B cell (primary cell): Measurements from ENCODE around the gene ATG13. TPM values are rescaled to one million over a fixed set of nuclear protein-coding genes. Genes with fewer than 3 reads are reported as not detected.

ENCODE experiments used
- ATAC-seq: fragments of 200-7000 bp; cut with Tn5 transposase; one replicate; pipeline ENCODE4 v1.10.0; 2021; ENCODE audit warnings: low read depth, mild to moderate bottlenecking, moderate number of reproducible peaks, moderate library complexity
- CTCF ChIA-PET: fragments of 350-600 bp; sonication (Branson Sonifier 250); formaldehyde crosslinking; loops from one replicate; lab custom pipeline; 2021; ENCODE audit warnings: antibody characterized with exemption, inconsistent platforms; lab: Charles Lee
- POLR2A ChIA-PET: fragments of 350-600 bp; sonication (Branson Sonifier 250); formaldehyde crosslinking; loops from one replicate; lab custom pipeline; 2021; ENCODE audit warnings: antibody characterized with exemption; lab: Charles Lee
- DNase-seq: peaks from one replicate; pipeline ENCODE4 v3.0.0; 2013
- H2AFZ ChIP-seq: 2 replicates; pipeline ENCODE4 v1.6.1; 2012; ENCODE audit warnings: mild to moderate bottlenecking, low read depth, low read length; ENCODE audit not compliant: insufficient read depth, poor library complexity, severe bottlenecking
- H3K27ac ChIP-seq, 2 donors: 1 replicate in 1 of 2; 2 replicates in 1 of 2; pipeline ENCODE4 v1.5.1; 2012 to 2013; ENCODE audit warnings: low read length in 2 of 2, mild to moderate bottlenecking in 2 of 2, moderate library complexity in 1 of 2
- H3K27me3 ChIP-seq, 4 experiments: fragments of 200-600 bp in 1 of 4; sonication (generic) in 1 of 4; replicated peaks in 1 of 4; 1 replicate in 2 of 4; 2 replicates in 2 of 4; pipeline versions ENCODE4 v1.6.1 to v1.7.0; 2013 to 2016; ENCODE audit warnings: low read length in 3 of 4, mild to moderate bottlenecking in 2 of 4, mixed read lengths in 1 of 4, moderate library complexity in 1 of 4; ENCODE audit not compliant: insufficient read depth in 4 of 4, control insufficient read depth in 3 of 4; ENCODE audit errors: control extremely low read depth in 1 of 4
- H3K36me3 ChIP-seq, 2 experiments: replicated peaks in 1 of 2; 1 replicate in 1 of 2; 2 replicates in 1 of 2; pipeline versions ENCODE4 v1.6.1 to v1.7.1; 2013; ENCODE audit warnings: low read length in 1 of 2; ENCODE audit not compliant: insufficient read depth in 2 of 2, control insufficient read depth in 1 of 2; ENCODE audit errors: control extremely low read depth in 1 of 2, extremely low read depth in 1 of 2
- H3K4me1 ChIP-seq, 2 donors: fragments of 200-600 bp in 1 of 2; sonication (generic) in 1 of 2; 1 replicate in 1 of 2; 2 replicates in 1 of 2; pipeline versions ENCODE4 v1.5.1 to v1.6.1; 2013 to 2017; ENCODE audit warnings: low read length in 2 of 2; ENCODE audit not compliant: control insufficient read depth in 2 of 2, insufficient read depth in 2 of 2
- H3K4me2 ChIP-seq: replicated peaks from 2 replicates; pipeline ENCODE3; 2012; ENCODE audit warnings: mild to moderate bottlenecking, low read depth, low read length; ENCODE audit not compliant: poor library complexity, severe bottlenecking
- H3K4me3 ChIP-seq, 5 experiments: fragments of 200-600 bp in 1 of 5; sonication (generic) in 1 of 5; 1 replicate in 3 of 5; 2 replicates in 2 of 5; pipeline versions ENCODE4 v1.5.1 to v1.7.0; 2011 to 2016; ENCODE audit warnings: low read length in 4 of 5, mild to moderate bottlenecking in 4 of 5, low read depth in 2 of 5, control low read depth in 1 of 5, moderate library complexity in 1 of 5; ENCODE audit not compliant: insufficient read depth in 1 of 5; ENCODE audit errors: control extremely low read depth in 1 of 5, extremely low read depth in 1 of 5
- H3K79me2 ChIP-seq: fragments of 200-600 bp; sonication (generic); one replicate; pipeline ENCODE4 v1.6.0; 2016; ENCODE audit warnings: low read length; ENCODE audit not compliant: control insufficient read depth, insufficient read depth
- H3K9ac ChIP-seq: fragments of 200-600 bp; sonication (generic); 2 replicates; pipeline ENCODE4 v1.6.1; 2017; ENCODE audit warnings: mild to moderate bottlenecking, low read length, moderate library complexity
- H3K9me3 ChIP-seq, 3 donors: one replicate each; pipeline versions ENCODE4 v1.6.1 to v1.7.1; 2013; ENCODE audit warnings: low read length in 2 of 3; ENCODE audit not compliant: control insufficient read depth in 2 of 3, insufficient read depth in 1 of 3; ENCODE audit errors: control extremely low read depth in 1 of 3
- H4K20me1 ChIP-seq: 2 replicates; pipeline ENCODE4 v1.6.0; 2012; ENCODE audit warnings: mild to moderate bottlenecking, low read length; ENCODE audit not compliant: insufficient read depth, control insufficient read depth, poor library complexity, severe bottlenecking
- H3K27ac Mint-ChIP-seq: one replicate; pipeline ENCODE4 v1.8.0; 2021; ENCODE audit warnings: mixed read lengths
- H3K27me3 Mint-ChIP-seq: one replicate; pipeline ENCODE4 v1.8.0; 2021; ENCODE audit warnings: mixed read lengths
- H3K4me1 Mint-ChIP-seq: one replicate; pipeline ENCODE4 v1.8.0; 2021; ENCODE audit warnings: mixed read lengths
- H3K4me3 Mint-ChIP-seq: one replicate; pipeline ENCODE4 v1.8.0; 2021; ENCODE audit warnings: mixed read lengths
- H3K9me3 Mint-ChIP-seq: one replicate; pipeline ENCODE4 v1.8.0; 2022; ENCODE audit warnings: mixed read lengths; ENCODE audit not compliant: insufficient read depth
- CTCF ChIP-seq: fragments of 200-600 bp; IDR thresholded peaks from one replicate; pipeline ENCODE4 v1.8.0; 2022; ENCODE audit warnings: antibody characterized with exemption, mild to moderate bottlenecking
- EZH2 ChIP-seq: IDR thresholded peaks from 2 replicates; pipeline ENCODE4 v1.6.1; 2012; ENCODE audit warnings: borderline replicate concordance, low read depth, mild to moderate bottlenecking, moderate library complexity, low read length; ENCODE audit not compliant: insufficient read depth, poor library complexity, severe bottlenecking
- WGBS: methylation state at CpG from one replicate; pipeline ENCODE4 v1.1.5; 2013; ENCODE audit warnings: missing lambda C conversion rate; ENCODE audit not compliant: insufficient coverage; 5-methylcytosine and 5-hydroxymethylcytosine counted together
- intact Hi-C: fragments of 100-400 bp; cut with micrococcal nuclease; formaldehyde crosslinking; loops from one replicate; pipeline ENCODE4 v1.10.0; 2022
- polyA plus RNA-seq: library from polyadenylated mRNA; depleted of rRNA; stranded (reverse); fragments of >200 nt; gene quantifications from 2 replicates; pipeline ENCODE4 v1.2.3, GENCODE V29; 2012
- total RNA-seq, 2 donors: library from RNA; stranded (reverse); fragments of 120-200 nt in 1 of 2; gene quantifications; 1 replicate in 1 of 2; 2 replicates in 1 of 2; pipeline versions ENCODE4 v1.2.3 to v1.2.4, GENCODE V29; 2013 to 2022

ATG13 gene
- total and polyA plus RNA-seq, 2 donors (not counting 1 experiment from before 2014, with no cell fraction given): 48.5 to 88.8 TPM

GRCh38 chr11:46671958-46672315 lies 54.6 kb downstream of the ATG13 start:
- peaks cover 27% of the 10 kb centered on the region for H3K4me1 Mint-ChIP-seq
- ATAC-seq: no peak
- H3K27ac ChIP-seq: no peak overlapping the region
- H3K36me3 ChIP-seq: peaks cover 0 to 62% of the 10 kb centered on the region in 2 experiments
- no peaks in the 10 kb centered on the region for H3K27me3 ChIP-seq
- no peak overlapping the region for H3K9ac ChIP-seq
- CTCF ChIA-PET: no interaction called here
- no peaks in the 10 kb centered on the region for H3K27me3 Mint-ChIP-seq
- intact Hi-C loops: no loop called here
- H3K4me2 ChIP-seq: no peak overlapping the region
- no peaks in the 10 kb centered on the region for H3K9me3 Mint-ChIP-seq
- TF ChIP-seq CTCF (no peak), EZH2 (no peak)
- peaks cover 25 to 30% of the 10 kb centered on the region in 2 donors for H3K4me1 ChIP-seq
- WGBS: 98% methylated on average over 10 of the region's 10 CpGs
- POLR2A ChIA-PET: no interaction called here
- no peak overlapping the region for H3K4me3 Mint-ChIP-seq
- no peak for DNase-seq
- H3K79me2 ChIP-seq: no peaks in the 10 kb centered on the region
- no peak overlapping the region for H2AFZ ChIP-seq
- no peaks in the 10 kb centered on the region for H3K9me3 ChIP-seq
- no peak overlapping the region for H3K27ac Mint-ChIP-seq
- H3K4me3 ChIP-seq: no peak overlapping the region
- H4K20me1 ChIP-seq: no peaks in the 10 kb centered on the region

GRCh38 chr11:46672381-46672839 lies 55.1 kb downstream of the ATG13 start:
- no peak overlapping the region for H3K9ac ChIP-seq
- POLR2A ChIA-PET: no interaction called here

More at GRCh38 chr11:46672381-46672839, 55.1 kb downstream of the ATG13 start:
- H3K27me3 Mint-ChIP-seq: no peaks in the 10 kb centered on the region
- H3K4me2 ChIP-seq: no peak overlapping the region
- TF ChIP-seq EZH2: no peak
- no peak for TF ChIP-seq CTCF
- intact Hi-C loops: no loop called here
- H3K27me3 ChIP-seq: no peaks in the 10 kb centered on the region
- no peaks in the 10 kb centered on the region for H3K79me2 ChIP-seq
- no peak overlapping the region for H3K27ac Mint-ChIP-seq
- H3K27ac ChIP-seq: no peak overlapping the region
- H4K20me1 ChIP-seq: no peaks in the 10 kb centered on the region
- no peak overlapping the region for H3K4me3 Mint-ChIP-seq
- peaks cover 29% of the 10 kb centered on the region for H3K4me1 Mint-ChIP-seq
- 85% methylated on average over 5 of the region's 7 CpGs for WGBS
- no peaks in the 10 kb centered on the region for H3K9me3 Mint-ChIP-seq
- ATAC-seq: no peak
- no peak overlapping the region for H3K4me3 ChIP-seq
- H3K36me3 ChIP-seq: peaks cover 0 to 57% of the 10 kb centered on the region in 2 experiments
- H2AFZ ChIP-seq: no peak overlapping the region
- no peaks in the 10 kb centered on the region for H3K9me3 ChIP-seq
- CTCF ChIA-PET: no interaction called here
- peaks cover 29 to 35% of the 10 kb centered on the region in 2 donors for H3K4me1 ChIP-seq
- no peak for DNase-seq
